RWPE1 (cell line): ENCODE results near the gene PPM1M.
A peak's percentile ranks its signal among the peaks of the same experiment; 100 is the strongest.

Experiments used
- CTCF ChIA-PET: fragments of 350-600 bp; sonication (Branson Sonifier 250); formaldehyde crosslinking; extraction: SDS; loops from one replicate; lab custom pipeline; 2021; lab: Yijun Ruan, JAX
- POLR2A ChIA-PET: fragments of 400-600 bp; formaldehyde crosslinking; extraction: SDS; loops from one replicate; lab custom pipeline; 2020; ENCODE audit warnings: antibody characterized with exemption; ENCODE audit not compliant: low non-redundant PET; lab: Yijun Ruan, JAX
- DNase-seq: peaks from one replicate; pipeline ENCODE4 v3.0.0; 2012; ENCODE audit warnings: low spot score
- H3K27ac ChIP-seq: fragments of 450-650 bp; 2 replicates; pipeline ENCODE4 v1.5.1; 2017
- TF ChIP-seq, protein P1 (sequence below): fragments of 450-650 bp; conservative IDR thresholded peaks from 2 replicates; pipeline ENCODE4 v1.5.1; 2017; ENCODE audit warnings: low read depth, mild to moderate bottlenecking

The PPM1M gene

DNA sequence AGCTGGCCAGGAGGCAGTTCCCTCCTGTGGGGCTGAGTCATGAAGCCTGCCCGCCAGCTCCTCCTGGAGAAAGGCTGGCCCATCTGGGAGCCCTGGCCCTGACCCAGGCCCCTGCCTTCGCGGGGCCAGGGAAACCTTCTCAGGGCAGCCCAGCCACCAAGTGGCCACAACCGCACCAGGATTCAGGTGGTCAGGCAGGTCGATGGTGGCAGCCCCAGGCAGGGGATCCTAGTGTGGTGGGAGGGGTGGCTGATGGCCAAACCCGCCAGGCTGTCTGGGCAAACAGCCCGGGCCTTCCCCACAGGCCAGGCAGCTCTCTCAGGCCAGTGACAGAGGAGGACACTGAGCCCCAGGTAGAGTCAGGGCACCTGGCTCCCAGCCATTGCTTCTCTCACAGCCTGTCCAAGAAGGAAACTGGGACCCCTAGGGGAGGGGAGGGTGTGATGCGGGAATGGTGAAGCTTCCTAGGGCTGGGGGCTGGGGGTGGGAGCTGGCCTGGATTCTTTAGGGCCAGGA lies 7.8 kb upstream of the PPM1M start:
- CTCF ChIA-PET, result no interaction called here
- TF ChIP-seq, protein P1, sequence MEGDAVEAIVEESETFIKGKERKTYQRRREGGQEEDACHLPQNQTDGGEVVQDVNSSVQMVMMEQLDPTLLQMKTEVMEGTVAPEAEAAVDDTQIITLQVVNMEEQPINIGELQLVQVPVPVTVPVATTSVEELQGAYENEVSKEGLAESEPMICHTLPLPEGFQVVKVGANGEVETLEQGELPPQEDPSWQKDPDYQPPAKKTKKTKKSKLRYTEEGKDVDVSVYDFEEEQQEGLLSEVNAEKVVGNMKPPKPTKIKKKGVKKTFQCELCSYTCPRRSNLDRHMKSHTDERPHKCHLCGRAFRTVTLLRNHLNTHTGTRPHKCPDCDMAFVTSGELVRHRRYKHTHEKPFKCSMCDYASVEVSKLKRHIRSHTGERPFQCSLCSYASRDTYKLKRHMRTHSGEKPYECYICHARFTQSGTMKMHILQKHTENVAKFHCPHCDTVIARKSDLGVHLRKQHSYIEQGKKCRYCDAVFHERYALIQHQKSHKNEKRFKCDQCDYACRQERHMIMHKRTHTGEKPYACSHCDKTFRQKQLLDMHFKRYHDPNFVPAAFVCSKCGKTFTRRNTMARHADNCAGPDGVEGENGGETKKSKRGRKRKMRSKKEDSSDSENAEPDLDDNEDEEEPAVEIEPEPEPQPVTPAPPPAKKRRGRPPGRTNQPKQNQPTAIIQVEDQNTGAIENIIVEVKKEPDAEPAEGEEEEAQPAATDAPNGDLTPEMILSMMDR, result no peak
- peak; percentile 91 for DNase-seq
- peak overlapping the region; percentile 95 for H3K27ac ChIP-seq
- POLR2A ChIA-PET, result interaction anchor here (0.6 to 1.2 kb wide), 3 partner anchors 10 to 51 kb away, joined by 3 to 4 read pairs (median 3); no protein-coding TSS in a partner anchor

DNA sequence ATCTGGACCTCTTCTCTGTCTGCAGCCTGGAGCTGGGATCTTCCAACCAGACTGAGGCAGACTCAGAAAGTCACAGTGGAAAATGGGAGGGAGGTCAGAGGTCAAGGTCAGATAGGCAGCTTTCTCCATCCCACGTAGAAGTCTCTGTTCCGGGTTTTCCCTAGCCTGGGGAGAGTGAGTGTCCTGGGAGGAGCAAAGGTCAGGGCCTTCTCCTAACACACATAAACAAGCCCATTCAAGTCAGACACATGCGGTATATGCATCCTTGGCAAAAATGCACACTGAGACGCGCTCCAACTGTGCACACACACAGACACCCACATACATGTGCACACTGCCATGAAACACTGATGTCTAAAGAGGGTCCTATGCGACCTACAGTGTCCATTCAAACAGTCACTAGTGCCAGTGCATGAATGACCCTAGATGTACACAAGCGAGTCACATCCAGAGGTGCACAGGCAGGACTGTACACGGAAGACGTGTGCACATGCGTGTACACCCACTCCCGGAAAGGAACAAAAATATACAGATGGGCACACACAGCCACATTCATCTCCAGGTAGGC lies 7.3 kb upstream of the PPM1M start:
- ChIA-PET POLR2A (interaction anchor here (0.6 to 1.2 kb wide), 4 partner anchors 10 to 86 kb away, joined by 3 to 4 read pairs (median 3); no protein-coding TSS in a partner anchor), CTCF (no interaction called here)
- DNase-seq, result no peak

DNA sequence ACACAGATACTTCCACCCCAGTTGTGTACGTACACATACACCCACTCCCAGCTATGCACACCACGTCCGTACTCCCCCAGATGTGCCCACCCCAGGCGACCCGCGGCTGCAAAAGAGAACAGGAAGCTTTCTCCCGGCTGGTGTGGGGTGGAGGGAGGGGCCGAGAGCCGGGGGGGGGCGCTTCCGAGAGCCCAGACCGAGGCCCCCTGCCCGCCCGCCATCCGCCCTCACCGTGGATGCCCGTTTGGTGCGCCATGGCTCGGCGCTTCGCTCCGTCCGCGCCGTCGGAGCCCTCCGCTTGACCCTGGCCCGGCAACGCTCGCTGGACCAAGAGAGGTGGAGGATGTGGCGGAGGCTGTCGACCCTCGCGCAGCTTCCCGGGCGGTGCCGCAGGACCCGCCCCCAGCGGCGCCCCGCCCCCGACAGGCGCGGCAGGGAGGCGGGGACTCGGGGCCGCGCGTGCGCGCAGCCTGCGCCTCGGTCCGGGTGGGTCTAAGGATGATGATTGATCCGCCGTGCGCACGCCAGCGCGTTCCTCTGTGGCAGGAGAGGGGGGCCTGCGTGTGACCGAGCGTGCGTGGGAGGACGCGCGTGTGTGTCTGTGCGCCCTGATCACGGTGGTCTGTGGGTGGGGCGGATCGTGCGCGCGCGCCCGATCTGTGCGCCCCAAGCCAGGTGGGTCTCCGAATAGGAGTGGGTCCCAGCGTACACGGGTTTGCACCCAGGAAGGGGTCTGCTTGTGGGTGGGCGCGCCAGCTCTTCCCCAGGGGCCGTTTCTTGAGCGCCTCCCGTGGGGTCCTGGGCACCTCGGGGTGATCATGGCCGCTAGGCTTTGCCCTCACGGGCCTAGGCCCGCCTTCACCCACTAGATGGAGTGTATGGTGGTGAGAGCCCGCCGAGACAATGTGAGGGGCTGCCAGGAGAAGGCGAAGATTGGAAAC lies 6.5 kb upstream of the PPM1M start, which contains the start of gene TWF2:
TWF2 (minus strand) TSS at position 398 of the 941 bp plus-strand sequence; CDS start at position 256, 142 bp downstream.
- CTCF ChIA-PET, result no interaction called here
- POLR2A ChIA-PET, result interaction anchor here (0.6 kb wide), 1 partner anchor 85 kb away, joined by 3 read pairs; no protein-coding TSS in a partner anchor
- peak within 1 kb of the TSS; percentile 95 for H3K27ac ChIP-seq
- DNase-seq, result peak; percentile 89
- TF ChIP-seq, protein P1, result peak; percentile 35

More for the DNA sequence above, 7.3 kb upstream of the PPM1M start:
- TF ChIP-seq, protein P1, result no peak
- H3K27ac ChIP-seq, result peak overlapping the region; percentile 95

DNA sequence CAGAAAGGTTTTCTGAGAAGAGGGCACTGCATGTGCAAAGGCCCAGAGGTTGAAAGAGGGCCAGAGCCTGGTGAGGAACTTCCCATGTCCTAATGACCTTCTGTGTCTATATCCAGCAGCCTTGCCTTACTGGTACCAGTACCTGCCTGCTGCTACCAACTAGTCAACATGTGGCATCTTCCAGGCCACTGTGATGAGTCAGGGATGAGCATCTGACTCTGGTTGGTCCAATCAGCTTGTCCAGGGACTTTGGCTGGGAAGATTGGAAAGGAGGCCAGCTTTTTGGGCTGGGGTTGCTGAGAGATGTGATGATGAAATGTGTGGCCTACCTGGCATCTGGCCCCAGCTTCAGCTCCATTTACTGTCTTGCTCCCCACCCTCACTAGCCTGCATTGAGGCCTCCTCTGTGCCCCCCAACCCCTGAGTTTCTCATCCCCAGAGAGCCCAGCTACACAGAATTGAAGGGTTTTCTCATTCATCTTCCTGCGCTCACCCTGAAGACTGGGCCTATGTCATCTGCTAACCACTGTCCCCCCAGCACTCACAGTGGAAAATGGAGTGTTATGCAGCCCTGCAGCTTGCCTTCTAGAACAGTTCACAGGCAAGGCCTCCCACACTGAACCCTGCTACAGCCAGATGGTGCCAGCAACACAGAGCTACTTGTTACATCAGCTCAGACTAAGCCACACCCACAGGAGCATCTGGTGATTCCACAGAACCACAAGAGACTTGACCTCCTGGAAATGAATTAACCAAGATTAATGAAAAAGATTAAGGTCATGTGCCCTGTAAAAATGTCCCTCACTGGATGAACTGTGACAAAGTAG lies 5.3 kb upstream of the PPM1M start:
- ChIA-PET POLR2A (interaction anchor here (0.5 kb wide), 1 partner anchor 36 kb away, joined by 4 read pairs; no protein-coding TSS in a partner anchor), CTCF (no interaction called here)
- DNase-seq, result peak; percentile 69
- H3K27ac ChIP-seq, result peak overlapping the region; percentile 95
- TF ChIP-seq, protein P1, result no peak

DNA sequence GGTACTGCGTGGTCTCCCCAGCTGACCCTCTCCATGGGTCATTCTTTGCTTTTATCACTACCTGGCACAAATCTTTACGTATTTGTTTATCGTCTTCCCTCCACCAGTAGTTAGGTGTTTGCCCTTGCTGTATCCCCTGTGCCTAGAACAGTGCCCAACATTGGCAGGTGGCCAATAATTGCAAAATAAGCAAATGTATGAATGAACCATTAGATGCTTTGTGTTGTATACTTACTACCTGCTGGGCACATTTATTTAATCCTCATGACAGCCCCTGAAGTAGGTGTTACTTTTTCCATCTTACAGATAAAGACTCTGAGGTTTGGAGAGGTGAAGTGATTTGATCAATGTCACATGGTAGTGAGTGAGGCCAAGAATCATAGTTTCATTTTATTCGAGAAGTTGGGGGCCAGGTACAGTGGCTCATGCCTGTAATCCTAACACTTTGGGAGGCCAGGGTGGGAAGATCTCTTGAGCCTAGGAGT lies 4.6 kb upstream of the PPM1M start:
- peak overlapping the region; percentile 95 for H3K27ac ChIP-seq
- ChIA-PET CTCF (no interaction called here), POLR2A (interaction anchor here (0.5 kb wide), 1 partner anchor 35 kb away, joined by 4 read pairs; no protein-coding TSS in a partner anchor)
- TF ChIP-seq, protein P1, result no peak
- DNase-seq, result no peak
